ENCODE results near the gene RSBN1. TPM values are rescaled to one million over a fixed set of nuclear protein-coding genes. Genes with fewer than 3 reads are reported as not detected.
"Not testable (repeated sequence)": the region's sequence is repeated elsewhere in the genome, so short reads cannot be mapped to it uniquely, and the experiment has no call there.

The RSBN1 gene
- total RNA-seq, 1 donor from 2014 or later, result 14.1 TPM

DNA sequence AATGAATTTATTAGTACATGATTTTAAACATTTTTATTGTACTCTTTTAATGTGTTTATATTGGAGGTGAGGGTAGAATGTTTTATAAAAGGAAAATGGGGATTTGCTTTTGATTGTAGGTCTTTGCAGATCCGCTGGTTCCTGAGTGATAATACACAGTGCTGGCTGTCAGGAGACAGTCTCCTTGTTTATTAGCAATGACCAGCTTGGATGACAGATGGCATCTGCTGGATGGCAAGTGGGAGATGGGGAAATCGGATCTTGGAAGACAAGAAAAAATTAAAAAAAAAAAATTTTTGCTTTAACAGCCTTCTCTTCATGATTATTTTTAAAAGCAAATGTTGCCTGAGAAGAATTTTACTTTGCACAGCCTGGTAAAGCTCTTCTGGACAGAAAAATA, 48.6 kb downstream of the RSBN1 start:
- peaks cover 8 to 27% (median 24%) of the 10 kb centered on the region in 3 donors for H3K36me3 ChIP-seq (ENCODE audit: control insufficient read depth in 3 of 3, insufficient read depth in 3 of 3, low read length in 3 of 3)
- H3K9ac ChIP-seq (ENCODE audit: low read depth in 1 of 3, low read length in 3 of 3), result no peak overlapping the region
- H3K4me1 ChIP-seq (ENCODE audit: control insufficient read depth in 3 of 3, insufficient read depth in 3 of 3, low read length in 3 of 3), result peaks cover 6 to 10% (median 7%) of the 10 kb centered on the region in 3 donors
- no peaks in the 10 kb centered on the region for H3K27me3 ChIP-seq (ENCODE audit: control insufficient read depth in 3 of 3, insufficient read depth in 3 of 3, low read length in 3 of 3)
- no peaks in the 10 kb centered on the region for H3K9me3 ChIP-seq (ENCODE audit: control insufficient read depth in 3 of 3, low read length in 3 of 3)
- H3K4me3 ChIP-seq (ENCODE audit: low read length in 3 of 3), result no peak overlapping the region
- no peak overlapping the region for H3K27ac ChIP-seq (ENCODE audit: low read depth, low read length)

- no peaks in the 10 kb centered on the region for H3K27me3 ChIP-seq (ENCODE audit: control insufficient read depth in 3 of 3, insufficient read depth in 3 of 3, low read length in 3 of 3)
- peaks cover 5 to 24% (median 15%) of the 10 kb centered on the region in 3 donors for H3K36me3 ChIP-seq (ENCODE audit: control insufficient read depth in 3 of 3, insufficient read depth in 3 of 3, low read length in 3 of 3)
- no peak overlapping the region for H3K4me3 ChIP-seq (ENCODE audit: low read length in 3 of 3)
- H3K9ac ChIP-seq (ENCODE audit: low read depth in 1 of 3, low read length in 3 of 3), result no peak overlapping the region
- no peak overlapping the region for H3K27ac ChIP-seq (ENCODE audit: low read depth, low read length)
- peaks cover 7 to 10% (median 10%) of the 10 kb centered on the region in 3 donors for H3K4me1 ChIP-seq (ENCODE audit: control insufficient read depth in 3 of 3, insufficient read depth in 3 of 3, low read length in 3 of 3)
- no peaks in the 10 kb centered on the region for H3K9me3 ChIP-seq (ENCODE audit: control insufficient read depth in 3 of 3, low read length in 3 of 3)
These were observed 50.3 kb downstream of the RSBN1 start for GRCh38 chr1:113761937-113762336.

DNA sequence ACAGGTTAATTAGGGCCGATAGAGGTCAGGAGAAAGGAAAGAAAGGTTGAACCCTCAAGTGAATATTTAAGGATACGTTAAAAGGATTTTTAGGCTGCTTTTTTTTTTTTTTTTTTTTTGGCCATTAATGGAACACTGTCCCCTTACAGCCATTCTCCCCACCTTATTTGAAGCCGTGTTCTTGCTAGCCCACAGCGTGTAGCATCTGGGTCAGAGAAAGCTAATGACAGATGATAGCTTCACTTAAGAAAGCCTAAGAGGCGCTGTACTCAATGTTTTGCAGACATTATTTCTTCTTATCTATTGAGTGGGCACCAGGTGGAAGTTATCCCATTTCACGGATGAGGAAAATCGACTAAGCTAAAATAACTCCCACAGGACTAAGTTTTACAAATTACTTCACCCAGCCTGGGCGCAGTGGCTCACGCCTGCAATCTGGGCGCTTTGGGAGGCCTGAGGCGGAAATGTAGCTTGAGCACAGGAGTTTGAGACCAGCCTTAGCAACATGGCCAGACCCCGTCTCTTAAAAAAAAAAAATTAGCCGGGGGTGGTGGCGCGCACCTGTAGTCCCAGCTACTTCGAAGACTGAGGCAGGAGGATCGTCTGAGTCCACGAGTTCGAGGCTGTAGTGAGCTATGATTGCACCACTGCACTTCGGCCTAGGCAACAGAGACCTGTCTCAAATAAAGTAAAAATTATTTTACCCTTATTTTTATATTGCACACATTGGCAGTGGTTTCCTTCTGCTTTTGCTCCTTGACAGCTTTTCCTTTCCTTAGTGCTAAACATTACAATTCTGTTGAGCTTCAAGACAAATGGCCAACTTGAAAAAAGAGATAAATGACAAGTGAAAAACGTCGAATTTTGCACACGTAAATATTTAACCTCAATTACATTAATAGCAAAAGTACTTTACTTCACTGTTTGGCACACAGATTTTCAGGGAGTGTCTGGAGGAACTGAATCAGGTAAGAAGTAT, 51.9 kb downstream of the RSBN1 start:
- H3K27me3 ChIP-seq (ENCODE audit: control insufficient read depth in 3 of 3, insufficient read depth in 3 of 3, low read length in 3 of 3), result no peaks in the 10 kb centered on the region
- peak overlapping the region; percentile 85 to 93 (median 88) for H3K9ac ChIP-seq (ENCODE audit: low read depth in 1 of 3, low read length in 3 of 3)
- peak overlapping the region; percentile 95 for H3K27ac ChIP-seq (ENCODE audit: low read depth, low read length)
- H3K4me3 ChIP-seq (ENCODE audit: low read length in 3 of 3), result peak overlapping the region; percentile 76 to 90 (median 88)
- no peaks in the 10 kb centered on the region for H3K9me3 ChIP-seq (ENCODE audit: control insufficient read depth in 3 of 3, low read length in 3 of 3)
- H3K4me1 ChIP-seq (ENCODE audit: control insufficient read depth in 3 of 3, insufficient read depth in 3 of 3, low read length in 3 of 3), result peaks cover 7 to 10% (median 10%) of the 10 kb centered on the region in 3 donors
- peaks cover 2 to 11% (median 3%) of the 10 kb centered on the region in 3 donors for H3K36me3 ChIP-seq (ENCODE audit: control insufficient read depth in 3 of 3, insufficient read depth in 3 of 3, low read length in 3 of 3)

DNA sequence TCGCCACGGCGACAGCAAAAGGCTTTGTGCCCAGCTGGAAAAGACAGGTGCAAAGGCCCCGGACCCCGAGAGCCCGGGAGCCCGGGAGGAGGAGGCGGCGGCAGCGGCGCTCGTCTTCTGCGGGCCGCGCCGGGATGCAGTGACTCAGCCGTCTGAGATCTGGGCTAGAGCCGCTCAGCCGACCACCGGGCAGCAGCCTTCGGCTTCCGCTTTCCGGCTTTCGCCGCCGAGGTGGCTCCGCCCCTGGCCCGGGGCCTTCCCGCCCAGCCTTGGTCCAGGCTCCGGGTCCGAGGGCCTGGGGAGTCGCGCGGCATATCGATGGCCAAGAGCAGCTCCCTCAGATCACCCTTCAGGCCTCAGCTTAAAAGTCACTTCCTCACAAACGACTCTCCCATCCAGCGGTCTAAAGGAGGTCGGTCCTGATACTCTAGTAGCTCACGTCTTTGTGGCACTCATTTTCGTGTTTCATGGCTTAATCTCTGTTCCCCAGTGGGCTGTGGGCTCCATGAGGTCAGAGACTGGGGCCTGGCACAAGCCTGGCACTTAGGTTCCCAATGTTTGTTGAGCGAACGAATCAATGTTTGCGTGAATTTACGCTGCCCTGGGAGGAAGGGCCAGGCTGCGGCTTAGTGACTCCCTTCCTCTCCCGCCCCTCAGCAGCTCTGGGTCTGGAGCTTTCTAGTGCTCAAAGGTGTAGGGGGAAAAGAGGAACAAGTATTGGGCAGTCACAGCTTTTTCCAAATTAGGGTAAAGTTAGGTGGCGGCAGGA, 52.8 kb downstream of the RSBN1 start, which contains the start of gene PHTF1:
Gene PHTF1, minus strand, starts transcription at position 154 of the 769 bp plus-strand sequence. CDS start 783 bp downstream, outside the sequence.
- H3K4me3 ChIP-seq (ENCODE audit: low read length in 3 of 3), result peak within 1 kb of the TSS; percentile 76 to 90 (median 88)
- H3K27ac ChIP-seq (ENCODE audit: low read depth, low read length), result peak within 1 kb of the TSS; percentile 95
- H3K36me3 ChIP-seq (ENCODE audit: control insufficient read depth in 3 of 3, insufficient read depth in 3 of 3, low read length in 3 of 3), result peaks cover 0 to 9% (median 0%) of the 10 kb centered on the region in 3 donors
- H3K9ac ChIP-seq (ENCODE audit: low read depth in 1 of 3, low read length in 3 of 3), result peak within 1 kb of the TSS; percentile 85 to 93 (median 88)
- no peaks in the 10 kb centered on the region for H3K27me3 ChIP-seq (ENCODE audit: control insufficient read depth in 3 of 3, insufficient read depth in 3 of 3, low read length in 3 of 3)
- peaks cover 7 to 10% (median 10%) of the 10 kb centered on the region in 3 donors for H3K4me1 ChIP-seq (ENCODE audit: control insufficient read depth in 3 of 3, insufficient read depth in 3 of 3, low read length in 3 of 3)
- H3K9me3 ChIP-seq (ENCODE audit: control insufficient read depth in 3 of 3, low read length in 3 of 3), result no peaks in the 10 kb centered on the region

GRCh38 chr1:113758631-113759332, 53.5 kb downstream of the RSBN1 start:
- H3K27ac ChIP-seq (ENCODE audit: low read depth, low read length), result peak overlapping the region; percentile 95
- H3K4me1 ChIP-seq (ENCODE audit: control insufficient read depth in 3 of 3, insufficient read depth in 3 of 3, low read length in 3 of 3), result peaks cover 7 to 10% (median 10%) of the 10 kb centered on the region in 3 donors
- H3K4me3 ChIP-seq (ENCODE audit: low read length in 3 of 3), result peak overlapping the region; percentile 76 to 90 (median 88)
- no peaks in the 10 kb centered on the region for H3K9me3 ChIP-seq (ENCODE audit: control insufficient read depth in 3 of 3, low read length in 3 of 3)
- H3K9ac ChIP-seq (ENCODE audit: low read depth in 1 of 3, low read length in 3 of 3), result peak overlapping the region; percentile 85 to 93 (median 88)
- H3K36me3 ChIP-seq (ENCODE audit: control insufficient read depth in 3 of 3, insufficient read depth in 3 of 3, low read length in 3 of 3), result peaks cover 0 to 9% (median 0%) of the 10 kb centered on the region in 3 donors
- H3K27me3 ChIP-seq (ENCODE audit: control insufficient read depth in 3 of 3, insufficient read depth in 3 of 3, low read length in 3 of 3), result no peaks in the 10 kb centered on the region

DNA sequence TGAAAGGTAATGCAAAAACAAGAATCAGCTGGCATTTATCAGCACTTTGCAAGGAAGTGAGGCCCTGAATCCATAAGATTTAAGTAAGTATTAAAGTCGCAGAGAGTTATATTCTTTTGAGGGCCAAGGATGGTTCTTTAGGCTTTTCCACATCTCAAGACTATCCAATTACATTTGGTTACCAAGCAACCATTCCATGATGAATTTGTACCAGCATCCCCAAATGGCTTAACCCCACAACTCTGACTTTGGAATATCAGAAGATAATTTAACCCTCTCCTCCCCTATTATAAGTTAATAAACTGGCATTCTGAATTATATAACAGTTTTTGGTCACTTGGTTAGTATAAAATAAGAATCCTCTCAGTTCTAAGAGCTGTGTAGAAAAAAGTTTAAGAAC, 55.8 kb downstream of the RSBN1 start:
- Histone ChIP-seq H3K9me3 (ENCODE audit: control insufficient read depth in 3 of 3, low read length in 3 of 3) (no peaks in the 10 kb centered on the region), H3K9ac (ENCODE audit: low read depth in 1 of 3, low read length in 3 of 3) (no peak overlapping the region), H3K27me3 (ENCODE audit: control insufficient read depth in 3 of 3, insufficient read depth in 3 of 3, low read length in 3 of 3) (no peaks in the 10 kb centered on the region), H3K4me1 (ENCODE audit: control insufficient read depth in 3 of 3, insufficient read depth in 3 of 3, low read length in 3 of 3) (peaks cover 7 to 10% (median 10%) of the 10 kb centered on the region in 3 donors), H3K4me3 (ENCODE audit: low read length in 3 of 3) (no peak overlapping the region), H3K36me3 (ENCODE audit: control insufficient read depth in 3 of 3, insufficient read depth in 3 of 3, low read length in 3 of 3) (peaks cover 0 to 4% (median 0%) of the 10 kb centered on the region in 3 donors), H3K27ac (ENCODE audit: low read depth, low read length) (no peak overlapping the region)

- not testable (repeated sequence) for H3K4me1 ChIP-seq (ENCODE audit: control insufficient read depth in 3 of 3, insufficient read depth in 3 of 3, low read length in 3 of 3); H3K9me3 ChIP-seq (ENCODE audit: control insufficient read depth in 3 of 3, low read length in 3 of 3); H3K36me3 ChIP-seq (ENCODE audit: control insufficient read depth in 3 of 3, insufficient read depth in 3 of 3, low read length in 3 of 3); H3K4me3 ChIP-seq (ENCODE audit: low read length in 3 of 3); H3K27me3 ChIP-seq (ENCODE audit: control insufficient read depth in 3 of 3, insufficient read depth in 3 of 3, low read length in 3 of 3); H3K27ac ChIP-seq (ENCODE audit: low read depth, low read length); H3K9ac ChIP-seq (ENCODE audit: low read depth in 1 of 3, low read length in 3 of 3)
These were observed 58.9 kb downstream of the RSBN1 start for GRCh38 chr1:113753333-113753732.

DNA sequence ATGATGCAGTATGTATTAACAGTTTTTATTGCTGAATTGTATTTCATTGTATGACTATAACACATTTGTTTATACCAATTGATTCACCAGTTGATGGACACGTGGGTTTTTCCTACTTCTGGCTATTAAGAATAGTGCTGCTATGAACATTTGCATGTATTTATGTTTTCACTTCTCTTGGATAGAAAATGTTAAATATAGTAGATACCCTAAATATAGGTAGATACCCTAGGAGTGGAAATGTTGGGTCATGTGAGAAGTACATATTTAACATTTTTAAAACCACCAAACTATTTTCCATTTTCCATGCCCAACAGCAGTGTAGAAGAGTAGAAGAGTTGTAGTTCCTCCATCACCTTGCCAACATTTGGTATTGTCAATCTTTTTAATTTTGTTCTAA, 60.8 kb downstream of the RSBN1 start:
- Histone ChIP-seq H3K4me1 (ENCODE audit: control insufficient read depth in 3 of 3, insufficient read depth in 3 of 3, low read length in 3 of 3) (no peaks in the 10 kb centered on the region), H3K9ac (ENCODE audit: low read depth in 1 of 3, low read length in 3 of 3) (no peak overlapping the region), H3K9me3 (ENCODE audit: control insufficient read depth in 3 of 3, low read length in 3 of 3) (no peaks in the 10 kb centered on the region), H3K27ac (ENCODE audit: low read depth, low read length) (no peak overlapping the region), H3K4me3 (ENCODE audit: low read length in 3 of 3) (no peak overlapping the region), H3K36me3 (ENCODE audit: control insufficient read depth in 3 of 3, insufficient read depth in 3 of 3, low read length in 3 of 3) (no peaks in the 10 kb centered on the region), H3K27me3 (ENCODE audit: control insufficient read depth in 3 of 3, insufficient read depth in 3 of 3, low read length in 3 of 3) (no peaks in the 10 kb centered on the region)

- H3K27me3 ChIP-seq (ENCODE audit: control insufficient read depth in 3 of 3, insufficient read depth in 3 of 3, low read length in 3 of 3), result no peaks in the 10 kb centered on the region
- H3K36me3 ChIP-seq (ENCODE audit: control insufficient read depth in 3 of 3, insufficient read depth in 3 of 3, low read length in 3 of 3), result no peaks in the 10 kb centered on the region
- no peak overlapping the region for H3K27ac ChIP-seq (ENCODE audit: low read depth, low read length)
- no peaks in the 10 kb centered on the region for H3K4me1 ChIP-seq (ENCODE audit: control insufficient read depth in 3 of 3, insufficient read depth in 3 of 3, low read length in 3 of 3)
- no peaks in the 10 kb centered on the region for H3K9me3 ChIP-seq (ENCODE audit: control insufficient read depth in 3 of 3, low read length in 3 of 3)
- no peak overlapping the region for H3K9ac ChIP-seq (ENCODE audit: low read depth in 1 of 3, low read length in 3 of 3)
- no peak overlapping the region for H3K4me3 ChIP-seq (ENCODE audit: low read length in 3 of 3)
These were observed 61.2 kb downstream of the RSBN1 start for GRCh38 chr1:113751114-113751513.
